ENCODE measurements around the gene NCK2. TPM values are rescaled to one million over a fixed set of nuclear protein-coding genes. Genes with fewer than 3 reads are reported as not detected.

The NCK2 gene
- total and polyA plus RNA-seq, 2 donors from 2014 or later = 22.8 to 52.9 TPM

DNA sequence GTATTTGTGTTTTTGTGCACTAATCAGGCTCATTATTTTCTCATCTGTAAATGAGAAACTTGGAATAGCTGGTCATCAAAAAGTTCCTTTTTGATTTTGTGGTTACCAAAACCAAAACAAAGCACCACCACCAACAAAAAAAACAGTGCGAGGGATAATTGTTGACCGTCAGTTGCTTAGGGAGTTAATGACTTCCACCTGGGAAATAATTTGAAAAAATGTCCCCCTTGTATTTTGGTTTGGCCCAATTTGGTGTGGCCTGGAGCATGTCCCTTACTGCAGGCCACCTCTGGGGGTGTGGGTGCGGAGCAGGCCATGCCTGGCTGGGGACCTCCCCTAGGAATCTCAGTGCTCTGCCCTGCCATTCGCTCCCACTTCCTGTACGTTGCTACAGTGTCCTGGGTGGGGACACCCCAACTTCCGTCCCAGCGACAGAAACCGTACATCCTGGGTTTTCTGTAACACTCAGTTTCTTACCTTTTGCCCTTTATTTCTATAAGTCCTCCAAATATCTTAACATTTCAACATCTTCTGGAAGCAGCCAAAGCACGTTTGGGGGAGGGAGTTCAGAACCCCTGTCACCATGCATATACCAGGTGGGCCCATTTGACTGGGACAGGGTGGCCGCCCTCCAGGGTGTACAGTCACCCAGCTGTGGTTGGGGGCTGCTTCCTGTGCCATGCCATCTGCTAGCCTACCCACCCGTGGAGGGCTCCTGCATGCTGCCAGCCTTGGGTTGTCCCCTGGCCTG lies 31.3 kb downstream of the NCK2 start:
- Histone ChIP-seq H3K4me1 (ENCODE audit: control insufficient read depth in 2 of 3, insufficient read depth in 2 of 3, low read depth in 1 of 3, low read length in 3 of 3) (peaks cover 6 to 24% (median 10%) of the 10 kb centered on the region in 3 donors), H3K9ac (ENCODE audit: low read length in 3 of 3) (no peak overlapping the region), H3K36me3 (ENCODE audit: control insufficient read depth in 2 of 3, insufficient read depth in 3 of 3, low read length in 3 of 3) (no peaks in the 10 kb centered on the region), H3K27me3 (ENCODE audit: control insufficient read depth, insufficient read depth, low read length) (no peaks in the 10 kb centered on the region), H3K9me3 (ENCODE audit: control insufficient read depth in 2 of 3, insufficient read depth in 1 of 3, low read length in 3 of 3) (no peaks in the 10 kb centered on the region), H3K4me3 (ENCODE audit: low read length in 3 of 3) (no peak overlapping the region), H3K27ac (ENCODE audit: low read depth in 2 of 2, low read length in 2 of 2) (no peak overlapping the region)
- no peak for DNase-seq
- intact Hi-C loops (cut with DNase I) = no loop called here
- TF ChIP-seq, protein P1, sequence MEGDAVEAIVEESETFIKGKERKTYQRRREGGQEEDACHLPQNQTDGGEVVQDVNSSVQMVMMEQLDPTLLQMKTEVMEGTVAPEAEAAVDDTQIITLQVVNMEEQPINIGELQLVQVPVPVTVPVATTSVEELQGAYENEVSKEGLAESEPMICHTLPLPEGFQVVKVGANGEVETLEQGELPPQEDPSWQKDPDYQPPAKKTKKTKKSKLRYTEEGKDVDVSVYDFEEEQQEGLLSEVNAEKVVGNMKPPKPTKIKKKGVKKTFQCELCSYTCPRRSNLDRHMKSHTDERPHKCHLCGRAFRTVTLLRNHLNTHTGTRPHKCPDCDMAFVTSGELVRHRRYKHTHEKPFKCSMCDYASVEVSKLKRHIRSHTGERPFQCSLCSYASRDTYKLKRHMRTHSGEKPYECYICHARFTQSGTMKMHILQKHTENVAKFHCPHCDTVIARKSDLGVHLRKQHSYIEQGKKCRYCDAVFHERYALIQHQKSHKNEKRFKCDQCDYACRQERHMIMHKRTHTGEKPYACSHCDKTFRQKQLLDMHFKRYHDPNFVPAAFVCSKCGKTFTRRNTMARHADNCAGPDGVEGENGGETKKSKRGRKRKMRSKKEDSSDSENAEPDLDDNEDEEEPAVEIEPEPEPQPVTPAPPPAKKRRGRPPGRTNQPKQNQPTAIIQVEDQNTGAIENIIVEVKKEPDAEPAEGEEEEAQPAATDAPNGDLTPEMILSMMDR (IDR thresholded peaks at IDR 0.05; ENCODE audit: borderline replicate concordance, extremely low read depth, insufficient read depth) = no peak
- no peak for FAIRE-seq

GRCh38 chr2:105776560-105776928 lies 31.8 kb downstream of the NCK2 start:
- DNase-seq (no peak), FAIRE-seq (no peak)
- TF ChIP-seq, protein P1 (IDR thresholded peaks at IDR 0.05; ENCODE audit: borderline replicate concordance, extremely low read depth, insufficient read depth) = no peak
- no peaks in the 10 kb centered on the region for H3K27me3 ChIP-seq (ENCODE audit: control insufficient read depth, insufficient read depth, low read length)
- intact Hi-C loops (cut with DNase I) = no loop called here
- no peak overlapping the region for H3K4me3 ChIP-seq (ENCODE audit: low read length in 3 of 3)
- no peaks in the 10 kb centered on the region for H3K36me3 ChIP-seq (ENCODE audit: control insufficient read depth in 2 of 3, insufficient read depth in 3 of 3, low read length in 3 of 3)
- no peak overlapping the region for H3K27ac ChIP-seq (ENCODE audit: low read depth in 2 of 2, low read length in 2 of 2)
- peaks cover 6 to 29% (median 16%) of the 10 kb centered on the region in 3 donors for H3K4me1 ChIP-seq (ENCODE audit: control insufficient read depth in 2 of 3, insufficient read depth in 2 of 3, low read depth in 1 of 3, low read length in 3 of 3)
- H3K9ac ChIP-seq (ENCODE audit: low read length in 3 of 3) = no peak overlapping the region
- H3K9me3 ChIP-seq (ENCODE audit: control insufficient read depth in 2 of 3, insufficient read depth in 1 of 3, low read length in 3 of 3) = no peaks in the 10 kb centered on the region

DNA sequence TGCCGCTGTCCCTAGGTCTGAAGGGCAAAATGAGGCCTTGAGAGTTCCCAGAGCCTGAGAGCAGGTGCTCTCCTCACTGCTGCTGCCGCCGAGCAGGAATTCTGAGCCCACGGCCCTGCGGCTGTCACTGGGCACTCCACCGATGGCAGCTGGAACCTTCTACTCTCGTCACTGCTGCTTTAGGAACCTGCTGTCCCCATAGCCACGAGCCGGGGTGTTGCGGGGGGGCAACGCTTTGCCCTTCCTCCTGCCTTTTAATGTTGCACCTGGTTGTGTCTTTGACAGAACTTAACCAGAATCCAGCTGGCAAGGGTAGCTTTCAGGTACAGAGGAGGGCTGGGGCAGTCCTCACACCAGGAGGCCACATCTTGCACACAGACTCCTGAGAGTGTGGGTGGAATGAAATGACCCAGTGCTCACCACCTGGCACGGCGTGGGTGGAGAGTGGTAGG lies 32.3 kb downstream of the NCK2 start:
- no peak for FAIRE-seq
- intact Hi-C loops (cut with DNase I) = no loop called here
- peaks cover 6 to 29% (median 16%) of the 10 kb centered on the region in 3 donors for H3K4me1 ChIP-seq (ENCODE audit: control insufficient read depth in 2 of 3, insufficient read depth in 2 of 3, low read depth in 1 of 3, low read length in 3 of 3)

More for the DNA sequence above, 32.3 kb downstream of the NCK2 start:
- no peak overlapping the region for H3K27ac ChIP-seq (ENCODE audit: low read depth in 2 of 2, low read length in 2 of 2)
- H3K9ac ChIP-seq (ENCODE audit: low read length in 3 of 3) = no peak overlapping the region
- no peak for DNase-seq
- no peaks in the 10 kb centered on the region for H3K27me3 ChIP-seq (ENCODE audit: control insufficient read depth, insufficient read depth, low read length)
- no peak overlapping the region for H3K4me3 ChIP-seq (ENCODE audit: low read length in 3 of 3)
- no peaks in the 10 kb centered on the region for H3K36me3 ChIP-seq (ENCODE audit: control insufficient read depth in 2 of 3, insufficient read depth in 3 of 3, low read length in 3 of 3)
- TF ChIP-seq, protein P1 (IDR thresholded peaks at IDR 0.05; ENCODE audit: borderline replicate concordance, extremely low read depth, insufficient read depth) = no peak
- no peaks in the 10 kb centered on the region for H3K9me3 ChIP-seq (ENCODE audit: control insufficient read depth in 2 of 3, insufficient read depth in 1 of 3, low read length in 3 of 3)

Measured in kidney (tissue), 14 donors.